HFF-Myc (cell line): ENCODE measurements around the gene ZNF862.

Source experiments
- DNase-seq: peaks from one replicate; pipeline ENCODE4 v3.0.0-alpha.2; 2011; ENCODE audit warnings: low read depth; ENCODE audit errors: extremely low read depth
- H3K4me3 ChIP-seq: replicated peaks from 2 replicates; pipeline ENCODE4 v1.5.1; 2011; ENCODE audit warnings: low read depth, mild to moderate bottlenecking, control low read depth, low read length
- TF ChIP-seq, protein P1 (sequence below): IDR thresholded peaks from 2 replicates; pipeline ENCODE4 v1.5.1; 2012; ENCODE audit warnings: mild to moderate bottlenecking, low read depth, low read length, control low read depth; ENCODE audit errors: missing control alignments

The ZNF862 gene

DNA sequence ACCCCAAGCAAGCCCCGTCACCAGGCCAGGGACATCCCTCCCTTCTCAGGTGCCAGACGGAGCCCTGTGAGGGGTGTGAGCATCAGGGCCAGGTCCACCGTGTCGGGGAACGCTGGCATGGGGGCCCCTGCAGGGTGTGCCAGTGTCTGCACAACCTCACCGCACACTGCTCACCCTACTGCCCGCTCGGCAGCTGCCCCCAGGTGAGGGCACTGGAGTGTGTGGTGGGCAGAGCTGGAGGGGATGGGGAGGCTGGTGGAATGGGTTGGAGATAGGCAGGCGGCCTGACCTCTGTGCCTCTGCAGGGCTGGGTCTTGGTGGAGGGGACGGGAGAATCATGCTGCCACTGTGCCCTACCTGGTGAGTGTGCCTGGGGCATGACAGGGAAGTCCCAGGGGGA is 44.9 kb upstream of the ZNF862 start:
- no peak overlapping the region for H3K4me3 ChIP-seq
- DNase-seq: no peak
- TF ChIP-seq, protein P1, sequence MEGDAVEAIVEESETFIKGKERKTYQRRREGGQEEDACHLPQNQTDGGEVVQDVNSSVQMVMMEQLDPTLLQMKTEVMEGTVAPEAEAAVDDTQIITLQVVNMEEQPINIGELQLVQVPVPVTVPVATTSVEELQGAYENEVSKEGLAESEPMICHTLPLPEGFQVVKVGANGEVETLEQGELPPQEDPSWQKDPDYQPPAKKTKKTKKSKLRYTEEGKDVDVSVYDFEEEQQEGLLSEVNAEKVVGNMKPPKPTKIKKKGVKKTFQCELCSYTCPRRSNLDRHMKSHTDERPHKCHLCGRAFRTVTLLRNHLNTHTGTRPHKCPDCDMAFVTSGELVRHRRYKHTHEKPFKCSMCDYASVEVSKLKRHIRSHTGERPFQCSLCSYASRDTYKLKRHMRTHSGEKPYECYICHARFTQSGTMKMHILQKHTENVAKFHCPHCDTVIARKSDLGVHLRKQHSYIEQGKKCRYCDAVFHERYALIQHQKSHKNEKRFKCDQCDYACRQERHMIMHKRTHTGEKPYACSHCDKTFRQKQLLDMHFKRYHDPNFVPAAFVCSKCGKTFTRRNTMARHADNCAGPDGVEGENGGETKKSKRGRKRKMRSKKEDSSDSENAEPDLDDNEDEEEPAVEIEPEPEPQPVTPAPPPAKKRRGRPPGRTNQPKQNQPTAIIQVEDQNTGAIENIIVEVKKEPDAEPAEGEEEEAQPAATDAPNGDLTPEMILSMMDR: no peak

DNA sequence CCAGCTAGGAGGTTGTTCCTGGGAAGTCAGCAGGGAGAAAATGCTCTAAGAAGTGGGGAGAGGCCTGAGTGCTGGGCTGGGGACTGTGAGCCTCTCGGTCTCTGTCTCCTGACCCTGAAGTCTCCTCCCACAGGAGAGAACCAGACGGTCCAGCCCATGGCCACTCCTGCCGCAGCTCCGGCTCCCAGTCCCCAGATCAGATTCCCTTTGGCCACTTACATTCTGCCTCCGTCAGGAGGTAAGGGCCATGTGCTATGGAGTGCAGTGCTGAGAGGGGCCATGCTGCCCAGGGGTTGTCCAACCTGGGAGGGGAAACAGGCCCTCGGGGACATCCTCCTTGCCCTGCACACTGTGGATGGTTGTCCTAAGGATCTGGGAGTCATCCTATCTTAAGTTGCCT is 43.5 kb upstream of the ZNF862 start:
- TF ChIP-seq, protein P1: no peak
- no peak for DNase-seq
- H3K4me3 ChIP-seq: no peak overlapping the region

- H3K4me3 ChIP-seq: no peak overlapping the region
- no peak for DNase-seq
- TF ChIP-seq, protein P1: no peak
Observed at GRCh38 chr7:149795126-149795525, 43.0 kb upstream of the ZNF862 start.

- DNase-seq: no peak
- TF ChIP-seq, protein P1: no peak
Observed at GRCh38 chr7:149796287-149796860, 41.8 kb upstream of the ZNF862 start.

DNA sequence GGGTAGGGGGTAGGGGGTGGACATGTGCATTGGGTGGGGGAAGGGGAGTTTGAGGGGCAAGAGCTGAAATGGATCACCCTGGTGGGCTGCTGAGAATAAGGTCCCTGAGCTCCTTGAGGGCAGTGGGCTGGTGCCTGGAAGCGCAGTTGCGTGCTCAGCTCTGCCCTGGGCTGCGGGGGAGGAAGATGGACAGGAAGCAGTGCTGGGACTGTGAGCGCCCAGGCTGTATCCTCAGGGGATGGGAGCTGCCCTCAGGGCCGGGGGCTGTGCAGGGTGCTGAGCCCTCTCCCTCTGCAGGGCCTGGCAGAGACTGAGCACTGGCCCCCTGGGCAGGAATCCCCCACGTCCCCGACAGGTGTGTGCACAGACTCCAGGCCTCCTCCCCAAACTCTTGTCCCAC is 40.4 kb upstream of the ZNF862 start:
- DNase-seq: no peak
- H3K4me3 ChIP-seq: no peak overlapping the region
- TF ChIP-seq, protein P1: no peak

More at GRCh38 chr7:149796287-149796860, 41.8 kb upstream of the ZNF862 start:
- H3K4me3 ChIP-seq: no peak overlapping the region

GRCh38 chr7:149799397-149800168 is 38.6 kb upstream of the ZNF862 start:
- no peak overlapping the region for H3K4me3 ChIP-seq
- DNase-seq: no peak

More at GRCh38 chr7:149799397-149800168, 38.6 kb upstream of the ZNF862 start:
- TF ChIP-seq, protein P1: peak; percentile 37
